Measurements from ENCODE around the gene REP15. TPM values are rescaled to one million over a fixed set of nuclear protein-coding genes. Genes with fewer than 3 reads are reported as not detected.

The REP15 gene
- total and polyA plus RNA-seq, 2 donors from 2014 or later = 1.3 to 3.2 TPM

DNA sequence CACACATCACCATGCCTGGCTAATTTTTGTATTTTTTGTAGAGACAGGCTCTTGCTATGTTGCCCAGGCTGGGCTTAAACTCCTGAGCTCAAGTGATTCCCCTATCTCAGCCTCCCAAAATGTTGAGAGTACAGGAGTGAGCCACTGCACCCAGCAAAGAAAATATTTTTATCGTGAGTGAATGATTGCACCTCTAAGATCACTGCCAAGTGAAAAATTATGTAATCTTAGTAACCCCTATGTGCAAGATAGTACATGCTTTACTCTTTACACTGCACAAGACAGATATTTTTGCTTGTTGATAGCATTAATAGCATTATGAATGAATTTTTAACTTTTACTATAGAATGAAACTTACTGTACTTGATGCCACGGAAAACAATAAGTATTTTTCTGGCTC, 11.0 kb downstream of the REP15 start:
- FAIRE-seq = no peak
- no peak overlapping the region for H3K27ac ChIP-seq (ENCODE audit: low read depth in 2 of 2, low read length in 2 of 2)
- no peaks in the 10 kb centered on the region for H3K27me3 ChIP-seq (ENCODE audit: control insufficient read depth, insufficient read depth, low read length)
- H3K9ac ChIP-seq (ENCODE audit: low read length in 3 of 3) = no peak overlapping the region
- peaks cover 0 to 4% (median 4%) of the 10 kb centered on the region in 3 donors for H3K4me1 ChIP-seq (ENCODE audit: control insufficient read depth in 2 of 3, insufficient read depth in 2 of 3, low read depth in 1 of 3, low read length in 3 of 3)
- no peaks in the 10 kb centered on the region for H3K36me3 ChIP-seq (ENCODE audit: control insufficient read depth in 2 of 3, insufficient read depth in 3 of 3, low read length in 3 of 3)
- H3K4me3 ChIP-seq (ENCODE audit: low read length in 3 of 3) = no peak overlapping the region
- TF ChIP-seq, protein P1, sequence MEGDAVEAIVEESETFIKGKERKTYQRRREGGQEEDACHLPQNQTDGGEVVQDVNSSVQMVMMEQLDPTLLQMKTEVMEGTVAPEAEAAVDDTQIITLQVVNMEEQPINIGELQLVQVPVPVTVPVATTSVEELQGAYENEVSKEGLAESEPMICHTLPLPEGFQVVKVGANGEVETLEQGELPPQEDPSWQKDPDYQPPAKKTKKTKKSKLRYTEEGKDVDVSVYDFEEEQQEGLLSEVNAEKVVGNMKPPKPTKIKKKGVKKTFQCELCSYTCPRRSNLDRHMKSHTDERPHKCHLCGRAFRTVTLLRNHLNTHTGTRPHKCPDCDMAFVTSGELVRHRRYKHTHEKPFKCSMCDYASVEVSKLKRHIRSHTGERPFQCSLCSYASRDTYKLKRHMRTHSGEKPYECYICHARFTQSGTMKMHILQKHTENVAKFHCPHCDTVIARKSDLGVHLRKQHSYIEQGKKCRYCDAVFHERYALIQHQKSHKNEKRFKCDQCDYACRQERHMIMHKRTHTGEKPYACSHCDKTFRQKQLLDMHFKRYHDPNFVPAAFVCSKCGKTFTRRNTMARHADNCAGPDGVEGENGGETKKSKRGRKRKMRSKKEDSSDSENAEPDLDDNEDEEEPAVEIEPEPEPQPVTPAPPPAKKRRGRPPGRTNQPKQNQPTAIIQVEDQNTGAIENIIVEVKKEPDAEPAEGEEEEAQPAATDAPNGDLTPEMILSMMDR (IDR thresholded peaks at IDR 0.05; ENCODE audit: borderline replicate concordance, extremely low read depth, insufficient read depth) = no peak
- no peak for DNase-seq
- no peaks in the 10 kb centered on the region for H3K9me3 ChIP-seq (ENCODE audit: control insufficient read depth in 2 of 3, insufficient read depth in 1 of 3, low read length in 3 of 3)
- intact Hi-C loops (cut with DNase I) = no loop called here

DNA sequence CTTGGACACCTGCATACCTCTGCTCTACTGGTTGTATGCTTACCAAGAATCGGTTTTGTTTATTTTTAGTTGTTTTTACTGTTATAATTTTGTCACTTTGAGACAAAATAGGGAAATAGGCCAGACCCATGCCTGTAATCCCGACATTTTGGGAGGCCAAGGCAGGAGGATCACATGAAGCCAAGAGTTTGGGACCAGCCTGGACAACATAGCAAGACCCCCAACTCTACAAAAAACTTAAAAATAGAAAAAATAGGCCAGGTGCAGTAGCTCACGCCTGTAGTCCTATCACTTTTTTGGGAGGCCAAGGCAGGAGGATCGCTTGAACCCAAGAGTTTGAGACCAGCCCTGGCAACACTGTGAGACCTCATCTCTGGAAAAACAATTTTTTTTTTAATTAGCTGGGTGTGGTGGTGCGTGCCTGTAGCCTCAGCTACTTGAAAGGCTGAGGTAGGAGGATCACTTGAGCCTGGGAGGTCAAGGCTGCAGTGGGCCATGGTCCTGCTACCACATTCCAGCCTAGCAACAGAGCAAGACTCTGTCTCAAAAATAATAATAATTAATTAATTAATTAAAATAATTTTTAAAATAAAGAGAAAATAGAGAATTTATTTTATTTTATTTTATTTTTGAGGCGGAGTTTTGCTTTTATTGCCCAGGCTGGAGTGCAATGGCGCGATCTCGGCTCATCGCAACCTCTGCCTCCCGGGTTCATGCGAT, 13.1 kb downstream of the REP15 start:
- peak in 1 of 5 donors; percentile 9 for DNase-seq
- Histone ChIP-seq H3K4me1 (ENCODE audit: control insufficient read depth in 2 of 3, insufficient read depth in 2 of 3, low read depth in 1 of 3, low read length in 3 of 3) (peaks cover 0 to 4% (median 4%) of the 10 kb centered on the region in 3 donors), H3K27me3 (ENCODE audit: control insufficient read depth, insufficient read depth, low read length) (no peaks in the 10 kb centered on the region), H3K27ac (ENCODE audit: low read depth in 2 of 2, low read length in 2 of 2) (no peak overlapping the region), H3K4me3 (ENCODE audit: low read length in 3 of 3) (peak overlapping the region in 2 of 3 donors; percentile 89 to 97), H3K36me3 (ENCODE audit: control insufficient read depth in 2 of 3, insufficient read depth in 3 of 3, low read length in 3 of 3) (no peaks in the 10 kb centered on the region), H3K9me3 (ENCODE audit: control insufficient read depth in 2 of 3, insufficient read depth in 1 of 3, low read length in 3 of 3) (no peaks in the 10 kb centered on the region), H3K9ac (ENCODE audit: low read length in 3 of 3) (peak overlapping the region in 1 of 3 donors; percentile 80)
- no peak for FAIRE-seq
- TF ChIP-seq, protein P1 (IDR thresholded peaks at IDR 0.05; ENCODE audit: borderline replicate concordance, extremely low read depth, insufficient read depth) = no peak
- intact Hi-C loops (cut with DNase I) = no loop called here

- FAIRE-seq (no peak), DNase-seq (peak in 1 of 5 donors; percentile 69)
- H3K9me3 ChIP-seq (ENCODE audit: control insufficient read depth in 2 of 3, insufficient read depth in 1 of 3, low read length in 3 of 3) = no peaks in the 10 kb centered on the region
- TF ChIP-seq, protein P1 (IDR thresholded peaks at IDR 0.05; ENCODE audit: borderline replicate concordance, extremely low read depth, insufficient read depth) = no peak
- H3K4me1 ChIP-seq (ENCODE audit: control insufficient read depth in 2 of 3, insufficient read depth in 2 of 3, low read depth in 1 of 3, low read length in 3 of 3) = peaks cover 0 to 4% (median 4%) of the 10 kb centered on the region in 3 donors
- peak overlapping the region; percentile 89 to 97 (median 93) for H3K4me3 ChIP-seq (ENCODE audit: low read length in 3 of 3)
- intact Hi-C loops (cut with DNase I) = no loop called here
- H3K9ac ChIP-seq (ENCODE audit: low read length in 3 of 3) = peak overlapping the region; percentile 13 to 86 (median 80)
- H3K27me3 ChIP-seq (ENCODE audit: control insufficient read depth, insufficient read depth, low read length) = no peaks in the 10 kb centered on the region
- peak overlapping the region; percentile 26 to 76 for H3K27ac ChIP-seq (ENCODE audit: low read depth in 2 of 2, low read length in 2 of 2)
- no peaks in the 10 kb centered on the region for H3K36me3 ChIP-seq (ENCODE audit: control insufficient read depth in 2 of 3, insufficient read depth in 3 of 3, low read length in 3 of 3)
These were observed 13.8 kb downstream of the REP15 start for GRCh38 chr12:27709932-27710591.
